PC-3 (cell line): ENCODE data around the gene DPYSL3. TPM values are rescaled to one million over a fixed set of nuclear protein-coding genes. Genes with fewer than 3 reads are reported as not detected.

Experiments
- ATAC-seq: fragments of 200-7000 bp; cut with Tn5 transposase; 2 replicates; pipeline ENCODE4 v1.9.1; 2020; ENCODE audit warnings: mild to moderate bottlenecking, moderate library complexity
- BruUV-seq: library from RNA; stranded (reverse); fragments of 400-500 nt; replicated peaks from 2 replicates; lab custom pipeline; 2021; lab: Mats Ljungman, UMichigan
- CTCF ChIA-PET: fragments of 300-600 bp; sonication (Branson Sonifier 250); formaldehyde crosslinking; loops from one replicate; lab custom pipeline; 2022; ENCODE audit warnings: antibody characterized with exemption; lab: Charles Lee
- POLR2A ChIA-PET: fragments of 300-600 bp; sonication (Branson Sonifier 250); formaldehyde crosslinking; loops from one replicate; lab custom pipeline; 2022; ENCODE audit warnings: antibody characterized with exemption; ENCODE audit not compliant: unreplicated experiment; lab: Charles Lee
- DNase-seq: peaks from one replicate; pipeline ENCODE4 v3.0.0-alpha.2; 2015
- H2AFZ ChIP-seq: fragments of 300-600 bp; sonication (generic); 2 replicates; pipeline ENCODE4 v1.6.0; 2016; ENCODE audit warnings: antibody characterized with exemption, low read length
- H3F3A ChIP-seq: fragments of 300-600 bp; sonication (generic); one replicate; pipeline ENCODE4 v1.6.0; 2017; ENCODE audit warnings: antibody characterized with exemption, low read length, control low read depth, mild to moderate bottlenecking; ENCODE audit not compliant: unreplicated experiment
- H3K27ac ChIP-seq: fragments of 300-600 bp; sonication (generic); 2 replicates; pipeline ENCODE4 v1.5.1; 2016; ENCODE audit warnings: mild to moderate bottlenecking, low read length
- H3K27me3 ChIP-seq: fragments of 300-600 bp; sonication (generic); 2 replicates; pipeline ENCODE4 v1.6.1; 2016; ENCODE audit warnings: low read length, mixed read lengths
- H3K36me3 ChIP-seq: fragments of 300-600 bp; sonication (generic); 2 replicates; pipeline ENCODE4 v1.6.1; 2016; ENCODE audit warnings: low read depth, mixed run types, low read length, mixed read lengths
- H3K4me1 ChIP-seq: fragments of 300-600 bp; sonication (generic); 2 replicates; pipeline ENCODE4 v1.5.1; 2016; ENCODE audit warnings: low read length; ENCODE audit not compliant: insufficient read depth
- H3K4me2 ChIP-seq: fragments of 300-600 bp; sonication (generic); 2 replicates; pipeline ENCODE4 v1.6.0; 2016; ENCODE audit warnings: low read length
- H3K4me3 ChIP-seq: fragments of 300-600 bp; sonication (generic); 2 replicates; pipeline ENCODE4 v1.5.1; 2016; ENCODE audit warnings: mild to moderate bottlenecking, low read length, mixed read lengths
- H3K79me2 ChIP-seq: fragments of 300-600 bp; sonication (generic); 2 replicates; pipeline ENCODE4 v1.6.1; 2017; ENCODE audit warnings: low read length, mixed read lengths
- H3K9ac ChIP-seq: fragments of 300-600 bp; sonication (generic); 2 replicates; pipeline ENCODE4 v1.6.0; 2016; ENCODE audit warnings: mild to moderate bottlenecking, low read length
- H3K9me2 ChIP-seq: fragments of 300-600 bp; sonication (generic); replicated peaks from 2 replicates; pipeline ENCODE4 v1.6.1; 2016; ENCODE audit warnings: mixed run types, low read length, mixed read lengths
- H3K9me3 ChIP-seq: fragments of 300-600 bp; sonication (generic); 2 replicates; pipeline ENCODE4 v1.6.1; 2016; ENCODE audit warnings: low read length, mixed read lengths
- H4K20me1 ChIP-seq: fragments of 300-600 bp; sonication (generic); 2 replicates; pipeline ENCODE4 v1.6.1; 2016; ENCODE audit warnings: low read length, mixed read lengths
- CTCF ChIP-seq: fragments of 300-600 bp; sonication (generic); conservative IDR thresholded peaks from 2 replicates; pipeline ENCODE4 v1.5.1; 2017; ENCODE audit warnings: antibody characterized with exemption, low read depth, mild to moderate bottlenecking, low read length
- EZH2 ChIP-seq: fragments of 300-600 bp; sonication (generic); IDR thresholded peaks from one replicate; pipeline ENCODE4 v1.6.1; 2017; ENCODE audit warnings: antibody characterized with exemption, mild to moderate bottlenecking, low read length; ENCODE audit not compliant: unreplicated experiment
- EZH2phosphoT487 ChIP-seq: fragments of 300-600 bp; sonication (generic); IDR thresholded peaks from 2 replicates; pipeline ENCODE4 v1.6.1; 2018; ENCODE audit warnings: mild to moderate bottlenecking, antibody characterized with exemption, low read length, borderline replicate concordance
- intact Hi-C: fragments of 100-400 bp; cut with micrococcal nuclease; formaldehyde crosslinking; loops from 2 replicates; pipeline ENCODE4 v1.9.0; 2023
- total RNA-seq: library from RNA; depleted of rRNA; stranded (reverse); fragments of >200 nt; gene quantifications from 2 replicates; pipeline ENCODE4 v1.2.3, GENCODE V29; 2014

DPYSL3 gene
- total RNA-seq, 1 experiment from 2014 or later: 20.6 TPM

- no peaks in the 10 kb centered on the region for H3K36me3 ChIP-seq
- no peaks in the 10 kb centered on the region for H3F3A ChIP-seq
- H3K27ac ChIP-seq: no peak overlapping the region
- no peak overlapping the region for H3K4me3 ChIP-seq
- no peak overlapping the region for H2AFZ ChIP-seq
- no peaks in the 10 kb centered on the region for H3K27me3 ChIP-seq
- ChIA-PET POLR2A (no interaction called here), CTCF (no interaction called here)
- no peaks in the 10 kb centered on the region for H3K4me1 ChIP-seq
- BruUV-seq: no TSS peak
- ATAC-seq (no peak), DNase-seq (no peak)
- no peak overlapping the region for H3K9ac ChIP-seq
- no peaks in the 10 kb centered on the region for H3K9me2 ChIP-seq
- no peaks in the 10 kb centered on the region for H3K9me3 ChIP-seq
- no peaks in the 10 kb centered on the region for H4K20me1 ChIP-seq
- no peak overlapping the region for H3K4me2 ChIP-seq
- H3K79me2 ChIP-seq: no peaks in the 10 kb centered on the region
- TF ChIP-seq CTCF: no peak
- no peak for TF ChIP-seq EZH2
- no peak for TF ChIP-seq EZH2phosphoT487
- intact Hi-C loops: no loop called here
These were observed 82.1 kb downstream of the DPYSL3 start for GRCh38 chr5:147427521-147428401.

- Histone ChIP-seq H3K9ac (no peak overlapping the region), H4K20me1 (no peaks in the 10 kb centered on the region), H3K27ac (no peak overlapping the region), H2AFZ (no peak overlapping the region), H3K4me3 (no peak overlapping the region), H3F3A (no peaks in the 10 kb centered on the region), H3K9me3 (no peaks in the 10 kb centered on the region), H3K9me2 (no peaks in the 10 kb centered on the region), H3K79me2 (no peaks in the 10 kb centered on the region), H3K4me2 (no peak overlapping the region), H3K4me1 (no peaks in the 10 kb centered on the region), H3K27me3 (no peaks in the 10 kb centered on the region), H3K36me3 (no peaks in the 10 kb centered on the region)
- BruUV-seq: no TSS peak
- intact Hi-C loops: no loop called here
- ChIA-PET POLR2A (no interaction called here), CTCF (no interaction called here)
- no peak for DNase-seq
- ATAC-seq: no peak
- TF ChIP-seq EZH2: no peak
- no peak for TF ChIP-seq CTCF
- TF ChIP-seq EZH2phosphoT487: no peak
These were observed 83.1 kb downstream of the DPYSL3 start for GRCh38 chr5:147426640-147427327.
